Measurements from ENCODE around the gene LYST.

LYST gene

DNA sequence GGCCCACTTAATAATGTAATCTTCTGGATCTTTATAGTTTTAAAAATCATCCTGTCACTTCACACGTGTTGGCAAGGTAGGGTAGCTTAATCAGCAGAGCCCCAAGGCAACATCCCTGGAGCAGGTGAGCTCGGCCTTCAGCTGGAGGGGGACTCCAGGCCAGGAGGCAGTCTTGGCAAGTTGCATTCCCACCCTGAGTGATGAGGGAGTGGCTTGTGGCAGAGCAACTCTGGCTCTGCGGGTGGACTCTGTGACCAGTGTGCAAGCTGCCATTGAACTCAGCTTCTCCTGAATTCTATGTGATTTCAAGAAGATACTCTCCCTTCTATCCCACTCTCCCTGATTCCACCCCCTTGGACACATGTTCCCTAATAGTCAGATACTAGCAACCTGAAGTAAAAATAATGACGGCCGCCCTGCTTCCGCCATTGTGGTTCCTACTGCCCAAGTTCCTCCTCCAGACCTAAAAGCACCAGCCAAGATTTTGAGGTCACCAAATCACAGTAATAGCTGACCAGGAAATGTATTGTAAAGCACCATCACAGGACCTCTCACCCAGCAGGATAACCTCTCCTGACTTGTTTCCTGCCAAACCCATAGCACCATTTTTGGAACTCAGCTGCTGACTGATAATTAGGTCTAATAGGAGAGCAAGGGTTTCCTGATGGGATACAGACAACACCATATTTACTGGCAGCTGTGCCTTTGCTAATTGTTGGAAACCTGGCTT lies 11.5 kb upstream of the LYST start:
- TF ChIP-seq SIN3A (IDR thresholded peaks at IDR 0.05; ENCODE audit: borderline replicate concordance, insufficient read depth, low read length) (no peak), REST (IDR thresholded peaks at IDR 0.05; ENCODE audit: insufficient read depth in 1 of 2, low read depth in 2 of 2, low read length in 2 of 2) (no peak), TAF1 (IDR thresholded peaks at IDR 0.05; ENCODE audit: borderline replicate concordance, insufficient read depth, low read length) (no peak), FOXP2 (optimal IDR thresholded peaks at IDR 0.05; ENCODE audit: borderline replicate concordance, extremely low read depth, extremely low read length, insufficient read depth) (no peak), POLR2AphosphoS5 (IDR thresholded peaks at IDR 0.05; ENCODE audit: low read depth, low read length) (no peak)

- TF ChIP-seq POLR2AphosphoS5 (IDR thresholded peaks at IDR 0.05; ENCODE audit: low read depth, low read length) (no peak), SIN3A (IDR thresholded peaks at IDR 0.05; ENCODE audit: borderline replicate concordance, insufficient read depth, low read length) (no peak), REST (IDR thresholded peaks at IDR 0.05; ENCODE audit: insufficient read depth in 1 of 2, low read depth in 2 of 2, low read length in 2 of 2) (no peak), TAF1 (IDR thresholded peaks at IDR 0.05; ENCODE audit: borderline replicate concordance, insufficient read depth, low read length) (no peak), FOXP2 (optimal IDR thresholded peaks at IDR 0.05; ENCODE audit: borderline replicate concordance, extremely low read depth, extremely low read length, insufficient read depth) (no peak)
Observed at GRCh38 chr1:235876402-235876841, 9.7 kb upstream of the LYST start.

DNA sequence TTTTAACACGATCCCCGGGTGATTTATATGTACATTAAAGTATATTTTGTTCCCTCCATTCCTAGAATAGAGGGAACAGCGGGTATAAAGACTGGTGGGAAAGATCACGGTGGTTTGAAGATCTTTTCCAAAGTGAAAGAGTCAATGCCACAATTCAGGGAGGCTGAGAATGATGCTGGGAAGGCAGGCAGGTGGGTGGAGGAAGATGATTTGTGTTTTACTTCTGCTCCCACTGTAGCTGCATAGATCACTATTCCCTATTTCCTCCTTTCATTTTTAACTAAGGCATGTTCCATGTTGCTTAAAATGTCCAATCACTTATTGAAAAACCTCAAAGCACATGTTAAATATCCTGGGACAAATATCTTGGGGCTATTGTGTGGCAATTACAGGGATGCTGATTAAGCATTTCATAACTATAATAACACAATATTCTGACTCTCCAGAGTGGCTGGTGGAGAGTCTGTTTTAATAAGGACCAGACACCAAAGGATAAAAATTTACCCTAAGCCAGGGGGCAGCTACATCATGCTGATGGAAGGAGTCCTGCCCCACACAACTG lies 8.4 kb upstream of the LYST start:
- no peak for TF ChIP-seq TAF1 (IDR thresholded peaks at IDR 0.05; ENCODE audit: borderline replicate concordance, insufficient read depth, low read length)

DNA sequence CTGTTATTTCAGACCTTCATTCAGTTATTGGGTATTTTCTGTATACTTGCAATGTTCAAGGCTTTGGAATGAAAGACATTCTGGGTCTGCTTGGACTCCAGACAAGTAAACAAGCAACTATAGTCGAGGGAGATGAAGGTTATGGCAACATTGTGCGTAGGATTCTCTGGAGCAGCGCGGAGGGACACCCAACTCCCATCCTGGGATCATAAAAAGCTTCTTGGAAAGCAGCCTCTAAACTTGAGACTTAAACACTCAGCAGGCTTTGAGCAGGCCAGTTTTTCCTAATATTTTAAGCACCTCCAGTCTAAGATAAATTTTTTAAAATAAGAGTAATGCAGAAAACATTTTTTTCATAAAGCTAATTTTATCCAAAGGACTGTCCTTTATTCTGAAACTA lies 7.6 kb upstream of the LYST start:
- TF ChIP-seq SIN3A (IDR thresholded peaks at IDR 0.05; ENCODE audit: borderline replicate concordance, insufficient read depth, low read length) = no peak
- TF ChIP-seq TAF1 (IDR thresholded peaks at IDR 0.05; ENCODE audit: borderline replicate concordance, insufficient read depth, low read length) = no peak
- TF ChIP-seq REST (IDR thresholded peaks at IDR 0.05; ENCODE audit: insufficient read depth in 1 of 2, low read depth in 2 of 2, low read length in 2 of 2) = no peak
- no peak for TF ChIP-seq FOXP2 (optimal IDR thresholded peaks at IDR 0.05; ENCODE audit: borderline replicate concordance, extremely low read depth, extremely low read length, insufficient read depth)
- no peak for TF ChIP-seq POLR2AphosphoS5 (IDR thresholded peaks at IDR 0.05; ENCODE audit: low read depth, low read length)

DNA sequence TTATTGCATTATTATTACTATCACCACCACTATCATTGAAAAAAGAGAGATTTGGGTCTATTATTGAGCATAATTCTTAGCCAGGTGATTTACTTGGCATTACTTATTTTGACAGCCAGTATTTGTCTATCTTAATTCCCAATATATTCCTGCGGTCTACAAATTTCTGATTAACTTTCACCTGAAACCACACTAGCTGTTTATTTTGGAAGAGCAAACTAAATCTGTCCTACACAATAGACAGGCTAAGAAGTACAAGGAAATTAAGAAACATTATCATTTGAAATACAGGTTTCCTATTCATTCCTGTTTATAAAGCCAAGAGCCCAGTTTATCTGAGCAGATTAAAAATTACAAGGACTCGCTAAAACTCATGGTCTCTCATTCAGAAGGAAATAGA lies 6.9 kb upstream of the LYST start:
- TF ChIP-seq POLR2AphosphoS5 (IDR thresholded peaks at IDR 0.05; ENCODE audit: low read depth, low read length) (no peak), REST (IDR thresholded peaks at IDR 0.05; ENCODE audit: insufficient read depth in 1 of 2, low read depth in 2 of 2, low read length in 2 of 2) (no peak), TAF1 (IDR thresholded peaks at IDR 0.05; ENCODE audit: borderline replicate concordance, insufficient read depth, low read length) (no peak), SIN3A (IDR thresholded peaks at IDR 0.05; ENCODE audit: borderline replicate concordance, insufficient read depth, low read length) (no peak), FOXP2 (optimal IDR thresholded peaks at IDR 0.05; ENCODE audit: borderline replicate concordance, extremely low read depth, extremely low read length, insufficient read depth) (no peak)

All from PFSK-1 (cell line).